Measurements from ENCODE around the gene C5orf47. TPM values are rescaled to one million over a fixed set of nuclear protein-coding genes. Genes with fewer than 3 reads are reported as not detected.

Gene C5orf47
- total and polyA plus RNA-seq, 2 donors (not counting 1 experiment from before 2014, with no cell fraction given): not detected

DNA sequence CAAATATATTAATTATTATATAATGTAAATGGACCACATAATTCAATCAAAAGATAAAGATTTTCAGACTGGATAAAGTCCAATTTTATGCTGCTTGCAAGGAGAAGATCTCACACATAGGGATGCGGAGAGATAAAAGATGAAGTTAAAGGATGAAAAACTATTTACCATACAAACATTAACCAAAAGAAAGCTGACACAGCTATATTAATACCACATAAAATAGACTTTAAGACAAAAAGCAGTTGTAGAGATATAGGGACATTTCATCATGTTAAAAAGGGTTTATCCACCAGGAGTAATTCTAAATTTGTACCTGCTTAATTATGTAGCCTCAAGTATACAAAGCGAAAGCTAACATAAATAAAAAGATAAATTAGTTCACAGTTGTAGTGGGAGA is 41.3 kb downstream of the C5orf47 start:
- TF ChIP-seq, protein P1, sequence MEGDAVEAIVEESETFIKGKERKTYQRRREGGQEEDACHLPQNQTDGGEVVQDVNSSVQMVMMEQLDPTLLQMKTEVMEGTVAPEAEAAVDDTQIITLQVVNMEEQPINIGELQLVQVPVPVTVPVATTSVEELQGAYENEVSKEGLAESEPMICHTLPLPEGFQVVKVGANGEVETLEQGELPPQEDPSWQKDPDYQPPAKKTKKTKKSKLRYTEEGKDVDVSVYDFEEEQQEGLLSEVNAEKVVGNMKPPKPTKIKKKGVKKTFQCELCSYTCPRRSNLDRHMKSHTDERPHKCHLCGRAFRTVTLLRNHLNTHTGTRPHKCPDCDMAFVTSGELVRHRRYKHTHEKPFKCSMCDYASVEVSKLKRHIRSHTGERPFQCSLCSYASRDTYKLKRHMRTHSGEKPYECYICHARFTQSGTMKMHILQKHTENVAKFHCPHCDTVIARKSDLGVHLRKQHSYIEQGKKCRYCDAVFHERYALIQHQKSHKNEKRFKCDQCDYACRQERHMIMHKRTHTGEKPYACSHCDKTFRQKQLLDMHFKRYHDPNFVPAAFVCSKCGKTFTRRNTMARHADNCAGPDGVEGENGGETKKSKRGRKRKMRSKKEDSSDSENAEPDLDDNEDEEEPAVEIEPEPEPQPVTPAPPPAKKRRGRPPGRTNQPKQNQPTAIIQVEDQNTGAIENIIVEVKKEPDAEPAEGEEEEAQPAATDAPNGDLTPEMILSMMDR (IDR thresholded peaks at IDR 0.05): no peak
- no peak for TF ChIP-seq EZH2 (IDR thresholded peaks at IDR 0.05; ENCODE audit: borderline replicate concordance, insufficient read depth, low read depth, low read length, poor library complexity, severe bottlenecking)
- Histone ChIP-seq H3K4me1 (ENCODE audit: control insufficient read depth in 2 of 2, insufficient read depth in 2 of 2, low read length in 2 of 2) (no peaks in the 10 kb centered on the region), H3K9ac (ENCODE audit: low read length) (no peak overlapping the region), H3K27me3 (replicated peaks in 1 of 4; ENCODE audit: control extremely low read depth in 1 of 4, control insufficient read depth in 3 of 4, insufficient read depth in 4 of 4, low read length in 3 of 4) (peaks cover 0 to 8% (median 0%) of the 10 kb centered on the region in 4 experiments), H3K4me2 (replicated peaks; ENCODE audit: low read depth, low read length, poor library complexity, severe bottlenecking) (no peak overlapping the region), H3K27ac (ENCODE audit: low read length in 2 of 2) (no peak overlapping the region), H3K79me2 (ENCODE audit: control insufficient read depth, insufficient read depth, low read length) (no peaks in the 10 kb centered on the region), H2AFZ (ENCODE audit: insufficient read depth, low read depth, low read length, poor library complexity, severe bottlenecking) (no peak overlapping the region), H4K20me1 (ENCODE audit: control insufficient read depth, insufficient read depth, low read length, poor library complexity, severe bottlenecking) (no peaks in the 10 kb centered on the region), H3K4me3 (ENCODE audit: control extremely low read depth in 1 of 5, extremely low read depth in 1 of 5, insufficient read depth in 1 of 5, low read depth in 2 of 5, low read length in 4 of 5) (no peak overlapping the region), H3K9me3 (ENCODE audit: control extremely low read depth in 1 of 3, control insufficient read depth in 2 of 3, insufficient read depth in 1 of 3, low read length in 2 of 3) (peaks cover 0 to 8% (median 0%) of the 10 kb centered on the region in 3 donors), H3K36me3 (replicated peaks in 1 of 2; ENCODE audit: control extremely low read depth in 1 of 2, control insufficient read depth in 1 of 2, extremely low read depth in 1 of 2, insufficient read depth in 2 of 2, low read length in 1 of 2) (no peaks in the 10 kb centered on the region)
- no peak overlapping the region for H3K4me3 Mint-ChIP-seq
- H3K27ac Mint-ChIP-seq: no peak overlapping the region
- ATAC-seq (ENCODE audit: low read depth) (no peak), DNase-seq (no peak)
- no peaks in the 10 kb centered on the region for H3K4me1 Mint-ChIP-seq
- intact Hi-C loops (cut with micrococcal nuclease): no loop called here
- POLR2A ChIA-PET: no interaction called here
- CTCF ChIA-PET: no interaction called here
- H3K27me3 Mint-ChIP-seq: peaks cover 24% of the 10 kb centered on the region
- peaks cover 11% of the 10 kb centered on the region for H3K9me3 Mint-ChIP-seq (ENCODE audit: insufficient read depth)
- WGBS (ENCODE audit: insufficient coverage): no CpG with 5 or more reads among the region's 2 CpGs

DNA sequence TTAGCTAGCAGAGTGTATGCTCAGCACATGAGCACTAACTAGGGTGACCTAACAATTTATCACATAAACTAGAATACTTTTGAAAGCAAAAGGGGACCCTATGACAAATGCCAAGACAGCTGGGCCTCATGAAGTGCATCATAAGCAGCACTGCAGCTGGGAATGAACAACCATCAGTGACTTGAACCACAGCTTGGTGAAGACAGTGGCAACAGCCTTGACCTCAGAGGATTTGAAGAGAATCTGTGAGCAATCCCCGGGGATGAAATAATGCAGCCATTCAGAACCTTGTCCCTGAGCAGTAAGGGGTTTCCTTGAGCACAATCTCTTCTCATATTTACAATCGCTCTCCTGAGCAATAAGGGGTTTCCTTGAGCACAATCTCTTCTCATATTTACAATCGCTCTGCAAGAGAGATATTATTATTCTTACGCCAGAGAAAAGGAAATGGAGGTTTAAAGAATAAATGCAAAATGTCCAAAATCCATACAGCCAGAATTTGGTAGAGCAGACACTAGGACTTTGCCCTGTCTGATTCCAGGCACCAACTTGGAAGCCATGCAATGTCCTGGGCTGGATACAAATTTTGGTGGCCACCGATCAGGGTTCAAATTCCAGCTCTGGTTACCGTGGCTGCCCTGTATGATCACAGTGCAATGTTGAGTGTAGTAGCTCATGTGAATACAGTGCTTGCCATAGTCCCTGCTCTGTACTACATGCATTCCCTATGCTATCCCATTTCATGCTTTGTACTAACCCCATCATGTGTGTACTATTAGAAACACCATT is 55.7 kb downstream of the C5orf47 start:
- no peak overlapping the region for H3K4me3 ChIP-seq (ENCODE audit: control extremely low read depth in 1 of 5, extremely low read depth in 1 of 5, insufficient read depth in 1 of 5, low read depth in 2 of 5, low read length in 4 of 5)
- no peak overlapping the region for H3K4me3 Mint-ChIP-seq
- intact Hi-C loops (cut with micrococcal nuclease): no loop called here
- no peaks in the 10 kb centered on the region for H3K36me3 ChIP-seq (replicated peaks in 1 of 2; ENCODE audit: control extremely low read depth in 1 of 2, control insufficient read depth in 1 of 2, extremely low read depth in 1 of 2, insufficient read depth in 2 of 2, low read length in 1 of 2)
- H4K20me1 ChIP-seq (ENCODE audit: control insufficient read depth, insufficient read depth, low read length, poor library complexity, severe bottlenecking): no peaks in the 10 kb centered on the region
- no peaks in the 10 kb centered on the region for H3K79me2 ChIP-seq (ENCODE audit: control insufficient read depth, insufficient read depth, low read length)
- peaks cover 59% of the 10 kb centered on the region for H3K27me3 Mint-ChIP-seq
- H3K9ac ChIP-seq (ENCODE audit: low read length): no peak overlapping the region
- H3K27me3 ChIP-seq (replicated peaks in 1 of 4; ENCODE audit: control extremely low read depth in 1 of 4, control insufficient read depth in 3 of 4, insufficient read depth in 4 of 4, low read length in 3 of 4): peaks cover 0 to 7% (median 3%) of the 10 kb centered on the region in 4 experiments
- H2AFZ ChIP-seq (ENCODE audit: insufficient read depth, low read depth, low read length, poor library complexity, severe bottlenecking): no peak overlapping the region
- CTCF ChIA-PET: no interaction called here
- TF ChIP-seq, protein P1 (IDR thresholded peaks at IDR 0.05): no peak
- no peak for TF ChIP-seq EZH2 (IDR thresholded peaks at IDR 0.05; ENCODE audit: borderline replicate concordance, insufficient read depth, low read depth, low read length, poor library complexity, severe bottlenecking)
- H3K4me2 ChIP-seq (replicated peaks; ENCODE audit: low read depth, low read length, poor library complexity, severe bottlenecking): no peak overlapping the region
- ATAC-seq (ENCODE audit: low read depth) (no peak), DNase-seq (no peak)
- 92% methylated on average over 2 of the region's 6 CpGs for WGBS (ENCODE audit: insufficient coverage)
- POLR2A ChIA-PET: no interaction called here
- no peaks in the 10 kb centered on the region for H3K9me3 Mint-ChIP-seq (ENCODE audit: insufficient read depth)
- peaks cover 0 to 4% (median 0%) of the 10 kb centered on the region in 3 donors for H3K9me3 ChIP-seq (ENCODE audit: control extremely low read depth in 1 of 3, control insufficient read depth in 2 of 3, insufficient read depth in 1 of 3, low read length in 2 of 3)
- no peaks in the 10 kb centered on the region for H3K4me1 ChIP-seq (ENCODE audit: control insufficient read depth in 2 of 2, insufficient read depth in 2 of 2, low read length in 2 of 2)
- H3K27ac ChIP-seq (ENCODE audit: low read length in 2 of 2): no peak overlapping the region
- no peaks in the 10 kb centered on the region for H3K4me1 Mint-ChIP-seq
- no peak overlapping the region for H3K27ac Mint-ChIP-seq
